WTC11 (cell line): Measurements from ENCODE around the gene TRIM66. TPM values are rescaled to one million over a fixed set of nuclear protein-coding genes. Genes with fewer than 3 reads are reported as not detected.

Source experiments
- ATAC-seq: fragments of 200-7000 bp; cut with Tn5 transposase; 2 replicates; pipeline ENCODE4 v1.10.0; 2021; ENCODE audit warnings: mild to moderate bottlenecking, moderate library complexity
- CTCF ChIA-PET: fragments of 300-600 bp; sonication (Branson Sonifier 250); formaldehyde crosslinking; loops from one replicate; lab custom pipeline; 2021; ENCODE audit warnings: antibody characterized with exemption; lab: Charles Lee
- POLR2A ChIA-PET: fragments of 350-600 bp; sonication (Branson Sonifier 250); formaldehyde crosslinking; loops from one replicate; lab custom pipeline; 2021; ENCODE audit warnings: antibody characterized with exemption; lab: Charles Lee
- DNase-seq: peaks from one replicate; pipeline ENCODE4 v3.0.0; 2021; ENCODE audit warnings: low spot score
- H3K27ac Mint-ChIP-seq: 2 replicates; pipeline ENCODE4 v1.8.0; 2021; ENCODE audit warnings: mixed read lengths
- H3K27me3 Mint-ChIP-seq: 2 replicates; pipeline ENCODE4 v1.8.0; 2021; ENCODE audit warnings: low read depth, mild to moderate bottlenecking, moderate library complexity, mixed read lengths
- H3K36me3 Mint-ChIP-seq: 2 replicates; pipeline ENCODE4 v1.8.0; 2021; ENCODE audit warnings: mixed read lengths
- H3K4me1 Mint-ChIP-seq: 2 replicates; pipeline ENCODE4 v1.8.0; 2022; ENCODE audit warnings: mixed read lengths
- H3K4me3 Mint-ChIP-seq: 2 replicates; pipeline ENCODE4 v1.8.0; 2021; ENCODE audit warnings: mild to moderate bottlenecking, moderate library complexity, mixed read lengths
- H3K9me3 Mint-ChIP-seq: 2 replicates; pipeline ENCODE4 v1.8.0; 2021; ENCODE audit warnings: mixed read lengths
- ARID4B ChIP-seq: sonication (generic); formaldehyde crosslinking; IDR thresholded peaks from 2 replicates; pipeline ENCODE4 v1.8.0; 2023; ENCODE audit warnings: missing genetic modification reagents, mild to moderate bottlenecking, borderline replicate concordance
- CTCF ChIP-seq: fragments of 200-600 bp; IDR thresholded peaks from 2 replicates; pipeline ENCODE4 v1.8.0; 2022; ENCODE audit warnings: antibody characterized with exemption
- FOXJ3 ChIP-seq: sonication (generic); formaldehyde crosslinking; IDR thresholded peaks from 2 replicates; pipeline ENCODE4 v1.9.0; 2021; ENCODE audit warnings: missing genetic modification reagents, mild to moderate bottlenecking, borderline replicate concordance
- GABPB1 ChIP-seq: sonication (generic); formaldehyde crosslinking; IDR thresholded peaks from 2 replicates; pipeline ENCODE4 v1.8.1; 2023; ENCODE audit warnings: mild to moderate bottlenecking, missing genetic modification reagents
- GRHL2 ChIP-seq: fragments of 250-450 bp; sonication (Bioruptor Pico); IDR thresholded peaks from 2 replicates; pipeline ENCODE4 v1.8.0; 2022; ENCODE audit warnings: mild to moderate bottlenecking, moderate library complexity; ENCODE audit not compliant: insufficient replicate concordance, severe bottlenecking
- HMGA2 ChIP-seq: fragments of 250-450 bp; sonication (Bioruptor Pico); IDR thresholded peaks from 2 replicates; pipeline ENCODE4 v1.4.0; 2021; ENCODE audit warnings: mild to moderate bottlenecking, moderate library complexity
- SOX15 ChIP-seq: fragments of 250-450 bp; sonication (Bioruptor Pico); IDR thresholded peaks from 2 replicates; pipeline ENCODE4 v1.9.0; 2021; ENCODE audit warnings: mild to moderate bottlenecking
- TCF7 ChIP-seq: sonication (generic); formaldehyde crosslinking; IDR thresholded peaks from 2 replicates; pipeline ENCODE4 v1.8.0; 2022; ENCODE audit warnings: mild to moderate bottlenecking, low read depth, missing genetic modification reagents, moderate library complexity
- ZBTB21 ChIP-seq: sonication (generic); formaldehyde crosslinking; IDR thresholded peaks from 2 replicates; pipeline ENCODE4 v1.8.1; 2023; ENCODE audit warnings: mild to moderate bottlenecking, missing genetic modification reagents, borderline replicate concordance
- total RNA-seq: library from RNA; stranded (reverse); gene quantifications from 3 replicates; pipeline ENCODE4 v1.2.3, GENCODE V29; 2021
- TF ChIP-seq, protein P1 (sequence below): sonication (generic); formaldehyde crosslinking; IDR thresholded peaks from 2 replicates; pipeline ENCODE4 v1.8.0; 2022; ENCODE audit warnings: mild to moderate bottlenecking, missing genetic modification reagents
- TF ChIP-seq, protein P2 (sequence below): sonication (generic); formaldehyde crosslinking; IDR thresholded peaks from 2 replicates; pipeline ENCODE4 v1.8.0; 2023; ENCODE audit warnings: missing genetic modification reagents

TRIM66 gene
- total RNA-seq, 1 experiment from 2014 or later: 5.6 TPM

DNA sequence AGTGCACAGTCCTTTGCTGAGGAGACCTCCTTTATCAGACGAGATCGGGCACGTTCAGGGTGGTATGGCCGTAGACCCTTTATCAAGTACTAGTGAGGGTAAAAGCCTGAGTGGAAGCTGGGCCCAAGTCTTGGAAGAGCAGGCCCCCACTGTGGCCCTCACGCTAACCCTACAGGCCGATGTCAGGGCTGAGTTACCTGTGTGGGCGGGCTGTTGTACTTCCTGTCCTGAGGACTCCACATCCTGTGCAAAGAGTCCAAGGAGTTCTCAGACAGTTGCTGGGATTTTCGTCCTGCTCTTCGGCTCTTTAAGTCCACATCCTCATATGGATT is 35.0 kb upstream of the TRIM66 start (continued):
- TF ChIP-seq CTCF: no peak
- TF ChIP-seq ARID4B (CRISPR knock-in tag): no peak
- TF ChIP-seq TCF7: no peak
- TF ChIP-seq, all 79 proteins: peak for 0

DNA sequence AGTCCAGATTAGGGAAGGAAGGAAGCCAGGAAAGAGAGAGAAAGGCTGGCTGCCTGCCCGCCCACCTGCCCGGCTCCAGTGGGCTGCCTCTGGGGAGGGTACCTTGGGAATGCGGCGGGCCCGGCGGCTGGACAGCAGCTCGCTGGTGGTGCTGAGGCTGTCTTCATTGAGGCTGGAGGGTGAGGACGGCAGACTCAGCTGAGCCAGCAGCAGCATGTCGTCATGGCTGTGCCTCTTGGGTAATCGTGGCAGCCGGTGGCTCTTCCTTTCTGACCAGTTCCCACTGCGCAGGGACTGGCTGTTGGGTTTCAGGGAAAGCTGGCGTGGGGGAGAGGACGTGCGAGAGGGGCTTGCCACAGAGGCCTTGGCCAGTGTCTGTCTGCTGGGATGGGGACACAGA is 33.0 kb upstream of the TRIM66 start:
- peaks cover 16% of the 10 kb centered on the region for H3K36me3 Mint-ChIP-seq
- ChIA-PET CTCF (interaction anchor here (1.0 kb wide), 1 partner anchor 15 kb away, joined by 3 read pairs; no protein-coding TSS in a partner anchor), POLR2A (no interaction called here)
- ATAC-seq (no peak), DNase-seq (no peak)
- H3K27ac Mint-ChIP-seq: peak overlapping the region; percentile 68; the same call in 1 of the 2 replicates
- peaks cover 19% of the 10 kb centered on the region for H3K4me1 Mint-ChIP-seq
- no peaks in the 10 kb centered on the region for H3K9me3 Mint-ChIP-seq
- no peak overlapping the region for H3K4me3 Mint-ChIP-seq
- no peaks in the 10 kb centered on the region for H3K27me3 Mint-ChIP-seq
- no peak for TF ChIP-seq GABPB1
- TF ChIP-seq FOXJ3 (CRISPR knock-in tag): no peak
- no peak for TF ChIP-seq SOX15
- TF ChIP-seq, protein P1, sequence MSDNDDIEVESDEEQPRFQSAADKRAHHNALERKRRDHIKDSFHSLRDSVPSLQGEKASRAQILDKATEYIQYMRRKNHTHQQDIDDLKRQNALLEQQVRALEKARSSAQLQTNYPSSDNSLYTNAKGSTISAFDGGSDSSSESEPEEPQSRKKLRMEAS (CRISPR knock-in tag): no peak
- TF ChIP-seq, protein P2, sequence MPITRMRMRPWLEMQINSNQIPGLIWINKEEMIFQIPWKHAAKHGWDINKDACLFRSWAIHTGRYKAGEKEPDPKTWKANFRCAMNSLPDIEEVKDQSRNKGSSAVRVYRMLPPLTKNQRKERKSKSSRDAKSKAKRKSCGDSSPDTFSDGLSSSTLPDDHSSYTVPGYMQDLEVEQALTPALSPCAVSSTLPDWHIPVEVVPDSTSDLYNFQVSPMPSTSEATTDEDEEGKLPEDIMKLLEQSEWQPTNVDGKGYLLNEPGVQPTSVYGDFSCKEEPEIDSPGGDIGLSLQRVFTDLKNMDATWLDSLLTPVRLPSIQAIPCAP (CRISPR knock-in tag): no peak
- no peak for TF ChIP-seq HMGA2 (CRISPR knock-in tag)
- no peak for TF ChIP-seq GRHL2 (CRISPR knock-in tag)
- no peak for TF ChIP-seq ZBTB21 (CRISPR knock-in tag)
- TF ChIP-seq ARID4B (CRISPR knock-in tag): no peak
